Measurements from ENCODE around the gene HSD17B2. TPM values are rescaled to one million over a fixed set of nuclear protein-coding genes. Genes with fewer than 3 reads are reported as not detected.
A peak's percentile ranks its signal among the peaks of the same experiment; 100 is the strongest.

HSD17B2 gene
- total RNA-seq, 2 donors from 2014 or later, result 0.80 to 1.0 TPM

- intact Hi-C loops (cut with DNase I), result no loop called here
- H3K4me1 ChIP-seq (replicated peaks), result no peaks in the 10 kb centered on the region
- H3K27me3 ChIP-seq (replicated peaks; ENCODE audit: insufficient read depth), result peaks cover 3% of the 10 kb centered on the region
- no peak overlapping the region for H3K4me3 ChIP-seq
- H3K9me3 ChIP-seq, result no peaks in the 10 kb centered on the region
- no peak overlapping the region for H3K27ac ChIP-seq
- DNase-seq (ENCODE audit: low spot score), result no peak
- WGBS, result 72% methylated on average over 4 of the region's 4 CpGs
- no peaks in the 10 kb centered on the region for H3K36me3 ChIP-seq
- TF ChIP-seq POLR2A (IDR thresholded peaks at IDR 0.05), result no peak
- TF ChIP-seq POLR2AphosphoS5 (IDR thresholded peaks at IDR 0.05), result no peak
- TF ChIP-seq CTCF (IDR thresholded peaks at IDR 0.05), result no peak
Measured at GRCh38 chr16:82046541-82046940, 11.5 kb downstream of the HSD17B2 start.

GRCh38 chr16:82046941-82047340 lies 11.9 kb downstream of the HSD17B2 start:
- Histone ChIP-seq H3K36me3 (no peaks in the 10 kb centered on the region), H3K9me3 (no peaks in the 10 kb centered on the region), H3K27ac (no peak overlapping the region), H3K4me1 (replicated peaks) (no peaks in the 10 kb centered on the region), H3K4me3 (no peak overlapping the region), H3K27me3 (replicated peaks; ENCODE audit: insufficient read depth) (peaks cover 3% of the 10 kb centered on the region)
- 88% methylated on average over 2 of the region's 2 CpGs for WGBS
- TF ChIP-seq POLR2AphosphoS5 (IDR thresholded peaks at IDR 0.05), result no peak
- TF ChIP-seq POLR2A (IDR thresholded peaks at IDR 0.05), result no peak
- no peak for TF ChIP-seq CTCF (IDR thresholded peaks at IDR 0.05)
- no peak for DNase-seq (ENCODE audit: low spot score)
- intact Hi-C loops (cut with DNase I), result no loop called here

- no peak overlapping the region for H3K27ac ChIP-seq
- H3K9me3 ChIP-seq, result no peaks in the 10 kb centered on the region
- H3K27me3 ChIP-seq (replicated peaks; ENCODE audit: insufficient read depth), result peaks cover 3% of the 10 kb centered on the region
- 98% methylated on average over 2 of the region's 2 CpGs for WGBS
- no peaks in the 10 kb centered on the region for H3K36me3 ChIP-seq
- H3K4me1 ChIP-seq (replicated peaks), result no peaks in the 10 kb centered on the region
- TF ChIP-seq POLR2A (IDR thresholded peaks at IDR 0.05), result no peak
- TF ChIP-seq POLR2AphosphoS5 (IDR thresholded peaks at IDR 0.05), result no peak
- no peak for TF ChIP-seq CTCF (IDR thresholded peaks at IDR 0.05)
- DNase-seq (ENCODE audit: low spot score), result no peak
- H3K4me3 ChIP-seq, result no peak overlapping the region
- intact Hi-C loops (cut with DNase I), result no loop called here
Measured at GRCh38 chr16:82047374-82047773, 12.3 kb downstream of the HSD17B2 start.

- Histone ChIP-seq H3K9me3 (no peaks in the 10 kb centered on the region), H3K27ac (no peak overlapping the region), H3K4me3 (no peak overlapping the region), H3K36me3 (no peaks in the 10 kb centered on the region), H3K27me3 (replicated peaks; ENCODE audit: insufficient read depth) (peaks cover 3% of the 10 kb centered on the region), H3K4me1 (replicated peaks) (no peaks in the 10 kb centered on the region)
- intact Hi-C loops (cut with DNase I), result no loop called here
- DNase-seq (ENCODE audit: low spot score), result no peak
- TF ChIP-seq POLR2AphosphoS5 (IDR thresholded peaks at IDR 0.05) (no peak), CTCF (IDR thresholded peaks at IDR 0.05) (no peak), POLR2A (IDR thresholded peaks at IDR 0.05) (no peak)
- WGBS, result 96% methylated on average over 2 of the region's 2 CpGs
Measured at GRCh38 chr16:82047787-82048186, 12.7 kb downstream of the HSD17B2 start.

GRCh38 chr16:82049484-82049883 lies 14.4 kb downstream of the HSD17B2 start:
- DNase-seq (ENCODE audit: low spot score), result peak; percentile 56
- WGBS, result 28% methylated on average over 1 of the region's 1 CpG

More at GRCh38 chr16:82049484-82049883, 14.4 kb downstream of the HSD17B2 start:
- intact Hi-C loops (cut with DNase I), result no loop called here
- Histone ChIP-seq H3K4me1 (replicated peaks) (no peaks in the 10 kb centered on the region), H3K27me3 (replicated peaks; ENCODE audit: insufficient read depth) (peaks cover 1% of the 10 kb centered on the region), H3K27ac (no peak overlapping the region), H3K9me3 (no peaks in the 10 kb centered on the region), H3K4me3 (no peak overlapping the region), H3K36me3 (no peaks in the 10 kb centered on the region)
- TF ChIP-seq POLR2AphosphoS5 (IDR thresholded peaks at IDR 0.05), result peak; percentile 51
- no peak for TF ChIP-seq CTCF (IDR thresholded peaks at IDR 0.05)
